K562 (cell line): Measurements from ENCODE around the gene GP1BB.
"Not testable (repeated sequence)": the region's sequence is repeated elsewhere in the genome, so short reads cannot be mapped to it uniquely, and the experiment has no call there.

ENCODE experiments used
- EZH2 ChIP-seq: IDR thresholded peaks from 2 replicates; pipeline ENCODE4 v1.6.1; 2012; ENCODE audit warnings: low read depth, mild to moderate bottlenecking, inconsistent platforms, low read length, borderline replicate concordance
- POLR2A ChIP-seq: fragments of 450-650 bp; conservative IDR thresholded peaks from 2 replicates; pipeline ENCODE4 v1.6.1; 2016
- SIX5 ChIP-seq, 2 experiments: IDR thresholded peaks; 2 replicates each; pipeline ENCODE4 v1.6.1; 2011; ENCODE audit warnings: low read length in 2 of 2, borderline replicate concordance in 1 of 2, low read depth in 1 of 2, mild to moderate bottlenecking in 1 of 2, moderate library complexity in 1 of 2; ENCODE audit not compliant: insufficient read depth in 1 of 2
- TAF1 ChIP-seq: IDR thresholded peaks from 2 replicates; pipeline ENCODE4 v1.6.1; 2011; ENCODE audit warnings: mild to moderate bottlenecking, low read length, moderate library complexity; ENCODE audit not compliant: insufficient read depth, control insufficient read depth, severe bottlenecking; ENCODE audit errors: extremely low read depth
- ZNF146 ChIP-seq: IDR thresholded peaks from one replicate; pipeline ENCODE4 v1.6.1; 2018; ENCODE audit warnings: missing compliant biosample characterization; ENCODE audit not compliant: unreplicated experiment
- TF ChIP-seq, protein P1 (sequence below), 3 experiments: IDR thresholded peaks in 2 of 3; conservative IDR thresholded peaks in 1 of 3; 2 replicates each; pipeline ENCODE4 v1.5.1; 2011 to 2012; ENCODE audit warnings: low read length in 3 of 3, mild to moderate bottlenecking in 3 of 3, control low read depth in 2 of 3, improper control_type of control experiment in 1 of 3, inconsistent platforms in 1 of 3, low read depth in 1 of 3, mixed read lengths in 1 of 3, moderate library complexity in 1 of 3; ENCODE audit not compliant: insufficient read depth in 2 of 3
- TF ChIP-seq, protein P2 (sequence below): sonication (generic); formaldehyde crosslinking; IDR thresholded peaks from 2 replicates; pipeline ENCODE4 v1.9.0; 2022; ENCODE audit warnings: mild to moderate bottlenecking, missing genetic modification reagents
- TF ChIP-seq, protein P3 (sequence below), 3 experiments: fragments of 200-800 bp in 1 of 3; fragments of 250-450 bp in 1 of 3; fragments of 450-650 bp in 1 of 3; sonication (Bioruptor Pico) in 1 of 3; sonication (Bioruptor generic) in 1 of 3; formaldehyde crosslinking in 1 of 3; IDR thresholded peaks; 2 replicates each; pipeline versions ENCODE4 v1.6.1 to v1.8.0; 2016 to 2022; ENCODE audit warnings: mild to moderate bottlenecking in 2 of 3, missing genetic modification characterization in 2 of 3, missing compliant biosample characterization in 1 of 3, moderate library complexity in 1 of 3

GRCh38 chr22:19726064-19726788, 2.9 kb downstream of the GP1BB start:
- not testable (repeated sequence) for TF ChIP-seq ZNF146; POLR2A; EZH2; TAF1; SIX5 (IDR thresholded peaks at IDR 0.05; ENCODE audit: borderline replicate concordance in 1 of 2, insufficient read depth in 1 of 2, low read depth in 1 of 2, low read length in 2 of 2)
- TF ChIP-seq, protein P1, sequence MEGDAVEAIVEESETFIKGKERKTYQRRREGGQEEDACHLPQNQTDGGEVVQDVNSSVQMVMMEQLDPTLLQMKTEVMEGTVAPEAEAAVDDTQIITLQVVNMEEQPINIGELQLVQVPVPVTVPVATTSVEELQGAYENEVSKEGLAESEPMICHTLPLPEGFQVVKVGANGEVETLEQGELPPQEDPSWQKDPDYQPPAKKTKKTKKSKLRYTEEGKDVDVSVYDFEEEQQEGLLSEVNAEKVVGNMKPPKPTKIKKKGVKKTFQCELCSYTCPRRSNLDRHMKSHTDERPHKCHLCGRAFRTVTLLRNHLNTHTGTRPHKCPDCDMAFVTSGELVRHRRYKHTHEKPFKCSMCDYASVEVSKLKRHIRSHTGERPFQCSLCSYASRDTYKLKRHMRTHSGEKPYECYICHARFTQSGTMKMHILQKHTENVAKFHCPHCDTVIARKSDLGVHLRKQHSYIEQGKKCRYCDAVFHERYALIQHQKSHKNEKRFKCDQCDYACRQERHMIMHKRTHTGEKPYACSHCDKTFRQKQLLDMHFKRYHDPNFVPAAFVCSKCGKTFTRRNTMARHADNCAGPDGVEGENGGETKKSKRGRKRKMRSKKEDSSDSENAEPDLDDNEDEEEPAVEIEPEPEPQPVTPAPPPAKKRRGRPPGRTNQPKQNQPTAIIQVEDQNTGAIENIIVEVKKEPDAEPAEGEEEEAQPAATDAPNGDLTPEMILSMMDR (IDR thresholded peaks at IDR 0.05 in 2 of 3, conservative IDR thresholded peaks at IDR 0.05 in 1 of 3; ENCODE audit: insufficient read depth in 2 of 3, low read depth in 1 of 3, low read length in 3 of 3): not testable (repeated sequence)
- TF ChIP-seq, protein P2, sequence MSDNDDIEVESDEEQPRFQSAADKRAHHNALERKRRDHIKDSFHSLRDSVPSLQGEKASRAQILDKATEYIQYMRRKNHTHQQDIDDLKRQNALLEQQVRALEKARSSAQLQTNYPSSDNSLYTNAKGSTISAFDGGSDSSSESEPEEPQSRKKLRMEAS: not testable (repeated sequence)
- TF ChIP-seq, protein P3, sequence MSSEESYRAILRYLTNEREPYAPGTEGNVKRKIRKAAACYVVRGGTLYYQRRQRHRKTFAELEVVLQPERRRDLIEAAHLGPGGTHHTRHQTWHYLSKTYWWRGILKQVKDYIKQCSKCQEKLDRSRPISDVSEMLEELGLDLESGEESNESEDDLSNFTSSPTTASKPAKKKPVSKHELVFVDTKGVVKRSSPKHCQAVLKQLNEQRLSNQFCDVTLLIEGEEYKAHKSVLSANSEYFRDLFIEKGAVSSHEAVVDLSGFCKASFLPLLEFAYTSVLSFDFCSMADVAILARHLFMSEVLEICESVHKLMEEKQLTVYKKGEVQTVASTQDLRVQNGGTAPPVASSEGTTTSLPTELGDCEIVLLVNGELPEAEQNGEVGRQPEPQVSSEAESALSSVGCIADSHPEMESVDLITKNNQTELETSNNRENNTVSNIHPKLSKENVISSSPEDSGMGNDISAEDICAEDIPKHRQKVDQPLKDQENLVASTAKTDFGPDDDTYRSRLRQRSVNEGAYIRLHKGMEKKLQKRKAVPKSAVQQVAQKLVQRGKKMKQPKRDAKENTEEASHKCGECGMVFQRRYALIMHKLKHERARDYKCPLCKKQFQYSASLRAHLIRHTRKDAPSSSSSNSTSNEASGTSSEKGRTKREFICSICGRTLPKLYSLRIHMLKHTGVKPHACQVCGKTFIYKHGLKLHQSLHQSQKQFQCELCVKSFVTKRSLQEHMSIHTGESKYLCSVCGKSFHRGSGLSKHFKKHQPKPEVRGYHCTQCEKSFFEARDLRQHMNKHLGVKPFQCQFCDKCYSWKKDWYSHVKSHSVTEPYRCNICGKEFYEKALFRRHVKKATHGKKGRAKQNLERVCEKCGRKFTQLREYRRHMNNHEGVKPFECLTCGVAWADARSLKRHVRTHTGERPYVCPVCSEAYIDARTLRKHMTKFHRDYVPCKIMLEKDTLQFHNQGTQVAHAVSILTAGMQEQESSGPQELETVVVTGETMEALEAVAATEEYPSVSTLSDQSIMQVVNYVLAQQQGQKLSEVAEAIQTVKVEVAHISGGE (CRISPR knock-in tag; IDR thresholded peaks at IDR 0.05): not testable (repeated sequence)
